GM10248 (cell line): ENCODE measurements around the gene SASH3.

Source experiments
- CTCF ChIA-PET: fragments of 300-600 bp; sonication (Branson Sonifier 250); formaldehyde crosslinking; extraction: SDS; loops from one replicate; lab custom pipeline; 2021; ENCODE audit warnings: antibody characterized with exemption; lab: Yijun Ruan, JAX
- POLR2A ChIA-PET: fragments of 350-650 bp; sonication (Branson Sonifier 250); formaldehyde crosslinking; extraction: SDS; loops from one replicate; lab custom pipeline; 2020; ENCODE audit warnings: antibody characterized with exemption; lab: Yijun Ruan, JAX
- DNase-seq: peaks from one replicate; pipeline ENCODE4 v3.0.0; 2012; ENCODE audit errors: extremely low spot score
- CTCF ChIP-seq: IDR thresholded peaks from 2 replicates; pipeline ENCODE4 v1.5.1; 2012; ENCODE audit warnings: mild to moderate bottlenecking, low read depth; ENCODE audit errors: extremely low read depth, missing control alignments, control extremely low read depth

The SASH3 gene

GRCh38 chrX:129755779-129756650 lies 23.7 kb upstream of the SASH3 start:
- ChIA-PET POLR2A (no interaction called here), CTCF (interaction anchor here (0.8 to 2.5 kb wide), 13 partner anchors 8 to 305 kb away, joined by 3 to 11 read pairs (median 3); no protein-coding TSS in a partner anchor)
- TF ChIP-seq CTCF = peak; percentile 21
- peak; percentile 45 for DNase-seq

GRCh38 chrX:129759576-129760061 lies 20.1 kb upstream of the SASH3 start:
- ChIA-PET CTCF (interaction anchor here (0.9 to 2.9 kb wide), 4 partner anchors 9 to 22 kb away, joined by 3 to 9 read pairs (median 4); no protein-coding TSS in a partner anchor), POLR2A (interaction anchor here (0.6 kb wide), 1 partner anchor 16 kb away, joined by 4 read pairs; no protein-coding TSS in a partner anchor)
- DNase-seq = no peak
- peak; percentile 3 for TF ChIP-seq CTCF

- TF ChIP-seq CTCF = no peak
- DNase-seq = no peak
- ChIA-PET CTCF (interaction anchor here (0.9 to 2.9 kb wide), 4 partner anchors 9 to 21 kb away, joined by 3 to 9 read pairs (median 4); no protein-coding TSS in a partner anchor), POLR2A (no interaction called here)
Observed at GRCh38 chrX:129760155-129760554, 19.6 kb upstream of the SASH3 start.

GRCh38 chrX:129760981-129761380 lies 18.8 kb upstream of the SASH3 start:
- POLR2A ChIA-PET = no interaction called here

GRCh38 chrX:129761596-129761995 lies 18.2 kb upstream of the SASH3 start:
- no peak for TF ChIP-seq CTCF
- DNase-seq = no peak
- CTCF ChIA-PET = no interaction called here
- POLR2A ChIA-PET = no interaction called here

More at GRCh38 chrX:129760981-129761380, 18.8 kb upstream of the SASH3 start:
- TF ChIP-seq CTCF = no peak
- CTCF ChIA-PET = no interaction called here
- no peak for DNase-seq

- CTCF ChIA-PET = interaction anchor here (2.0 kb wide), 1 partner anchor 13 kb away, joined by 13 read pairs; no protein-coding TSS in a partner anchor
Observed at GRCh38 chrX:129762448-129762847, 17.3 kb upstream of the SASH3 start.

More at GRCh38 chrX:129762448-129762847, 17.3 kb upstream of the SASH3 start:
- POLR2A ChIA-PET = no interaction called here
- TF ChIP-seq CTCF = no peak
- no peak for DNase-seq
